OCI-LY3 (cell line): ENCODE results near the gene NRG4.

Experiments used
- H2AFZ ChIP-seq: fragments of 200-600, 300-600 bp; shearing (Covaris generic); 2 replicates; pipeline ENCODE4 v1.6.0; 2014; ENCODE audit warnings: antibody characterized with exemption, low read depth, low read length
- H3K27ac ChIP-seq: fragments of 200-600, 300-600 bp; sonication (generic); 2 replicates; pipeline ENCODE4 v1.5.1; 2014; ENCODE audit warnings: mild to moderate bottlenecking, low read length, moderate library complexity, mixed read lengths
- H3K27me3 ChIP-seq: fragments of 200-600, 300-600 bp; sonication (generic); 2 replicates; pipeline ENCODE4 v1.6.1; 2014; ENCODE audit warnings: low read depth, low read length, mixed read lengths
- H3K36me3 ChIP-seq: fragments of 200-600, 300-600 bp; sonication (generic); replicated peaks from 2 replicates; pipeline ENCODE3; 2014; ENCODE audit warnings: low read depth, low read length, mixed read lengths
- H3K4me1 ChIP-seq: fragments of 300-600, 200-600 bp; sonication (generic); 2 replicates; pipeline ENCODE4 v1.6.1; 2014; ENCODE audit warnings: low read length, mixed read lengths
- H3K4me2 ChIP-seq: fragments of 200-600, 300-600 bp; sonication (generic); 2 replicates; pipeline ENCODE4 v1.6.1; 2014; ENCODE audit warnings: low read length, mixed read lengths
- H3K4me3 ChIP-seq: fragments of 300-600, 200-600 bp; sonication (generic); 2 replicates; pipeline ENCODE4 v1.5.1; 2014; ENCODE audit warnings: antibody characterized with exemption, mild to moderate bottlenecking, low read length, moderate library complexity
- H3K79me2 ChIP-seq: fragments of 300-600, 200-600 bp; shearing (Covaris generic); 2 replicates; pipeline ENCODE4 v1.6.1; 2014; ENCODE audit warnings: mild to moderate bottlenecking, low read length, mixed read lengths
- H3K9ac ChIP-seq: fragments of 300-600, 200-600 bp; shearing (Covaris generic); 2 replicates; pipeline ENCODE4 v1.6.0; 2014; ENCODE audit warnings: mild to moderate bottlenecking, low read length, moderate library complexity
- H3K9me3 ChIP-seq: fragments of 200-600, 300-600 bp; shearing (Covaris generic); 2 replicates; pipeline ENCODE4 v1.6.1; 2014; ENCODE audit warnings: low read length, mixed read lengths; ENCODE audit not compliant: insufficient read depth
- H4K20me1 ChIP-seq: fragments of 200-600, 300-600 bp; sonication (generic); 2 replicates; pipeline ENCODE4 v1.6.1; 2016; ENCODE audit warnings: low read length, mixed read lengths; ENCODE audit not compliant: insufficient read depth
- EZH2phosphoT487 ChIP-seq: fragments of 200-600 bp; shearing (Covaris generic); IDR thresholded peaks from 2 replicates; pipeline ENCODE4 v1.6.1; 2018; ENCODE audit warnings: antibody characterized with exemption, mixed run types, low read depth
- TF ChIP-seq, protein P1 (sequence below): fragments of 200-600, 300-600 bp; sonication (generic); IDR thresholded peaks from 2 replicates; pipeline ENCODE4 v1.5.1; 2014; ENCODE audit warnings: antibody characterized with exemption, low read length, low read depth

Gene NRG4

GRCh38 chr15:75891895-75892294, 120.3 kb downstream of the NRG4 start:
- no peak for TF ChIP-seq EZH2phosphoT487
- TF ChIP-seq, protein P1, sequence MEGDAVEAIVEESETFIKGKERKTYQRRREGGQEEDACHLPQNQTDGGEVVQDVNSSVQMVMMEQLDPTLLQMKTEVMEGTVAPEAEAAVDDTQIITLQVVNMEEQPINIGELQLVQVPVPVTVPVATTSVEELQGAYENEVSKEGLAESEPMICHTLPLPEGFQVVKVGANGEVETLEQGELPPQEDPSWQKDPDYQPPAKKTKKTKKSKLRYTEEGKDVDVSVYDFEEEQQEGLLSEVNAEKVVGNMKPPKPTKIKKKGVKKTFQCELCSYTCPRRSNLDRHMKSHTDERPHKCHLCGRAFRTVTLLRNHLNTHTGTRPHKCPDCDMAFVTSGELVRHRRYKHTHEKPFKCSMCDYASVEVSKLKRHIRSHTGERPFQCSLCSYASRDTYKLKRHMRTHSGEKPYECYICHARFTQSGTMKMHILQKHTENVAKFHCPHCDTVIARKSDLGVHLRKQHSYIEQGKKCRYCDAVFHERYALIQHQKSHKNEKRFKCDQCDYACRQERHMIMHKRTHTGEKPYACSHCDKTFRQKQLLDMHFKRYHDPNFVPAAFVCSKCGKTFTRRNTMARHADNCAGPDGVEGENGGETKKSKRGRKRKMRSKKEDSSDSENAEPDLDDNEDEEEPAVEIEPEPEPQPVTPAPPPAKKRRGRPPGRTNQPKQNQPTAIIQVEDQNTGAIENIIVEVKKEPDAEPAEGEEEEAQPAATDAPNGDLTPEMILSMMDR: no peak
- Histone ChIP-seq H3K9ac (no peak overlapping the region), H3K27me3 (no peaks in the 10 kb centered on the region), H3K4me3 (no peak overlapping the region), H3K9me3 (no peaks in the 10 kb centered on the region), H3K36me3 (peaks cover 8% of the 10 kb centered on the region), H2AFZ (no peak overlapping the region), H3K27ac (no peak overlapping the region), H3K79me2 (no peaks in the 10 kb centered on the region), H3K4me2 (no peak overlapping the region), H4K20me1 (no peaks in the 10 kb centered on the region), H3K4me1 (no peaks in the 10 kb centered on the region)
